Urothelium cell line (cell line): ENCODE results near the gene POTEH.
"Not testable (repeated sequence)": the region's sequence is repeated elsewhere in the genome, so short reads cannot be mapped to it uniquely, and the experiment has no call there.

Source experiments
- DNase-seq: peaks from one replicate; pipeline ENCODE4 v3.0.0; 2011; ENCODE audit warnings: low spot score, mixed read lengths
- FAIRE-seq: peaks from 2 replicates; lab custom pipeline; 2011; peaks lifted over from hg19 to GRCh38; lab: Jason Lieb, UNC

The POTEH gene

DNA sequence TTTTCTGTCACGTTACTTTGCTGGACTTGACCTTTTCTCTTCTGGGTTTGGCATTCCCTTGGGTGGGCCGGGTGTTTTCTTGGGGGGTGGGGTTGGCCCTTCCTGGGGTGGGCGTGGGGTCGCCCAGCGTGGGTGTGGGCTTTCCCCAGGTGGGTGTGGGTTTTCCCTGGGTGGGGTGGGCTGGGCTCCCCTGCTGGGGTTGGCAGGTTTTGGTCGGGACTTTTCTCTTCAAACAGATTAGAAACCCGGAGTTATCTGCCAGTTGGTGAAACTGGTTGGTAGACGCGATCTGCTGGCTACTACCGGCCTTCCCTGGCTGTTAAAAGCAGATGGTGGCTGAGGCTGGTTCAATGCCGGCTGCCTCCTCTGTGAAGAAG, at the start of gene POTEH:
Gene POTEH (plus strand): TSS at position 278 of the 377 bp plus-strand sequence. CDS start 52 bp downstream, at position 330.
- not testable (repeated sequence) for DNase-seq, FAIRE-seq

DNA sequence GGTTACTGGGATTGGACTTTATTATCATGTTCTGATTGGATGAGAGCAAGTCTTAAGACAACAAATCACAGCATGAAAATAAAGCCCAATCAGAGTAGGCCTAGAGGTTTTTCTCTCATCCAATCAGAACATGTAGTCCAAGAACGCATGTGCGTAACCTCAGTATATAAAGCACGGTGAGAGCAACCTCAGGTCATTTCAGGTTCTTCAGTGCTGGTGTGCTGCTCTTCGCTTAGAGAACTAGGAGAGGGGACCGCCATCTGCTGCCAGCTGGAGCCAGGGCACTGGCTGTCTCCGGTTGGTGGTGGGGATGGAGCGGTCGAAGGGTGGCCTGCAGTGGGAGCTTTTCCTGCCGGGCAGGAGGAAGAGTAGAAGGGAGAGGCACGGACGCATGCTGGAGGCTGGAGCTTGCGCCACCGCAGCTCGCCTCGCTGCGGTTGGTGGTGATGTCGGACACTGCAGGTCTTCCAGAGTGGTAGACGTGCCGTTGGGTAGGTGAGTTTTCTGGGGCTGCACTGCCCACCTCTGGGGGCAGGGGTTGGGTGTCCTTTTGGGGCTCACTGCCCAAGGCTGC, 47.5 kb upstream of the POTEH start:
- FAIRE-seq, result not testable (repeated sequence)

DNA sequence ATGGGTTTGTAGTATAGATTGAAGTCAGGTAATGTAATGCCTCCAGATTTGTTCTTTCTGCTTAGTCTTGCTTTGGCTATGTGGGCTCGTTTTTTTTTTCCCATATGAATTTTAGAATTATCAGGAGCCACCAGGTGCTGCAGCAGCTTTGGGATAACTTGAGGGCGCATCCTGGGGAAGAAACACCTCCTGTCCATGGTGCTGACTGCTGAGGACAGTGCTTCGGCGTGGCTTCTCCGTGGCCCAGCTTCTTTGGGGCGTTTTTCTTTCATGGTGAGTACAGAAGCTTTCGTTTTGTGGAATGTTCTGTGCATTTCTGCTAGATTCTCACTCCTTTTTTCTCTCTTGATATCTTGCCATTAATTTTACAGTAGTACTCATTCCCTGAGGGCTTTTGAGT, 37.9 kb upstream of the POTEH start:
- not testable (repeated sequence) for DNase-seq, FAIRE-seq

More for the DNA sequence above, 47.5 kb upstream of the POTEH start:
- not testable (repeated sequence) for DNase-seq

DNA sequence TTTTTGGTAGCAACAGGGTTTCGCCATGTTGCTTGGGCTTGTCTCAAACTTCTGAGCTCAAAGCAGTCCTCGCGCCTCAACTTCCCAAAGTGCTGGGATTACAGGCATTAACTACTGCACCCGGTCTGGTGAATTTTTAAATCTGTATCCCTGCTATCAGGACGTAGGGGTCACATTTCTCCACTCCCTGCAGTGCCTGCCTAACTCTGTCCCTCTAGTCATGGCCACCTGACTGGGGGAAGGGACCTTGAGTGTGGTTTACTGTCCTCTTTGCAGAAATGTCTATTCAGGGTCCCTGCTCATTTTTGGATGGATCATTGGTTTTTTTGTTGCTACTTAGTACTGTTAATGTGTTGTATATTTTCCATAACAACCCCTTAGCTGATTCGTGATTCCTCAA, 37.1 kb upstream of the POTEH start:
- FAIRE-seq, DNase-seq: not testable (repeated sequence)

DNA sequence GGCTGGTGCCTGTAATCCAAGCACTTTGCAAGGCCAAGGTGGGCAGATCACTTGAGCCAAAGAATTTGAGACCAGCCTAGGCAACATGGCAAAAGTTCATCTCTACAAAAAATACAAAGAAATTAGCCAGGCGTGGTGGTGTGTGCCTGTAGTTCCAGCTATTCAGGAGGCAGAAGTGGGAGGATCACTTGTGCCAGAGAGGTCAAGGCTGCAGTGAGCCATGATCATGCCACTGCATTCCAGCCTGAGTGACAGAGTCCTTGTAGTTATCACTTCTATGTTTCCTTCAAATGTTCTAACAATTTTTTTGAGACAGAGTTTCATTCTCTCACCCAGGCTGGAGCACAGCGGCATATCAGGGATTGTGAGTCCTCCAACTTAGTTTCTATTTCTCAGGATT, 36.6 kb upstream of the POTEH start:
- FAIRE-seq, DNase-seq: not testable (repeated sequence)

DNA sequence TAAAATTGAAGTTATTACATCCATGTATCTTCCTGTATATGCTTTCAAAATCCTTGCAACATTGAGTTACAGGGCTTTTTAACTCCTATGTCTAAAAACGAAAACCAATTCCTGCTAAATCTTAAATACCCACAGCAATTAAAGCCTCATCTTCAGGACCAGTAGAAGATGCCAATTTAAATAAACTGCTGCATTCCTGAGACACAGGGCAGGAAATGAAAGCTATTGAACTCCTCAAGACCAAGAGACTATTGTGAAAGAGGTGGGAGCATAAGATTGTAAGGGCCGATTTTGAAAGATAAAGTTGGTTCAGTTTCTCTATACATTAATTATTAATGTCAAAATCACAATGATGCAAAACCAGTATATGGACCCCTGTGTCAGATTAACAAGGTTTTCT, 28.7 kb upstream of the POTEH start:
- not testable (repeated sequence) for FAIRE-seq, DNase-seq

DNA sequence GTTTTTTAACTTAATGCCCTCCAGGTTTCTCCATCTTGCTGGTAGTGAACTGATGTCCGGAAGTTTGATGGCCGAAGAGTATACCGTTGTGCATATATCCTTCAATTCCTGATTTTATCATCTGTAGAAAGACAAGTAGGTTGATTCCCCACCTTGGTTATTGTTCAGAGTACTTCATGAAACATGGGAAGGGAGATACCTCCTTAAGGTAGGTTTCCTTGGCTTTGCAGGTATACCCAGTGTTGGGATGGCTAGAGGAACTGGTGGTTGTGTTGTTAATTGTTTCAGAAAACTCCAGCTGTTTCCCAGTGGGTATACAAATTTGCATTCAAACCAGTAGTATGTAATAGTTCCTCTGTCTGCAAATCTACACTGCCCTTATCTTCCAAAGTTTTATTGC, 25.1 kb upstream of the POTEH start:
- not testable (repeated sequence) for FAIRE-seq

DNA sequence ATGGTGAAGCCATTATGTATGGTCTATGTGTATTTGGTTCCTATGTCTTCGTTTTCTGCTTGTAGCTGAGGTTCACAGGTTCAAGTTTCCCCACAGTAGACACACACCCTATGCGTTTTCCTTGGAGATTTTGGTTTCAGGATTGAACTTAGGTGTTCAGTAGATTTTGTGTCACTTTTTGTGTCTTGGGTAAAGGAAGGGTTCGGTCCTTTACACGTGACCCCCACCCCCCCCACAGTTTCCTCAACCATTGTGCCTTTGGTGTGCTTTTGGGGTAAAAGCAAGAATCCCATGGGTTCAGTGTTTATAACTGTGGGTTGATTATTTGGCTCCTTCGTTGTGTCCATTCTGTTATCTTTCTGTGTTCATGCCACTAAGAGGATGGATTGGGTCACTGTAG, 24.3 kb upstream of the POTEH start:
- not testable (repeated sequence) for FAIRE-seq, DNase-seq

More for the DNA sequence above, 25.1 kb upstream of the POTEH start:
- DNase-seq, result not testable (repeated sequence)

DNA sequence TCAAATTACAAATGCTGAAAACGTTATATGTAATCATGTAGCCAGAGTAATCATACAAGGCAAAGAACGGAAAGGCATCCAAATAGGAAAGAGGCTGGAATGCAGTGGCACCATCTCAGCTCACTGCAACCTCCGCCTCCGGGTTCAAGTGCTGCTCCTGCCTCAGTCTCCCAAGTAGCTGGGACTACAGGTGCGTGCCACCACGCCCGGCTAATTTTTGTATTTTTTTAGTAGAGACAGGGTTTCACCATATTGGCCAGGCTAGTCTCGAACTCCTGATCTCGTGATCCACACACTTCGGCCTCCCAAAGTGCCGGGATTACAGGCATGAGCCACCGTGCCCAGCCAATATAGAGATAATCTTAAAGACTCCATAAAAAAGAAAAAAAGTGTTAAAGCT, 20.4 kb upstream of the POTEH start:
- DNase-seq, FAIRE-seq: not testable (repeated sequence)

DNA sequence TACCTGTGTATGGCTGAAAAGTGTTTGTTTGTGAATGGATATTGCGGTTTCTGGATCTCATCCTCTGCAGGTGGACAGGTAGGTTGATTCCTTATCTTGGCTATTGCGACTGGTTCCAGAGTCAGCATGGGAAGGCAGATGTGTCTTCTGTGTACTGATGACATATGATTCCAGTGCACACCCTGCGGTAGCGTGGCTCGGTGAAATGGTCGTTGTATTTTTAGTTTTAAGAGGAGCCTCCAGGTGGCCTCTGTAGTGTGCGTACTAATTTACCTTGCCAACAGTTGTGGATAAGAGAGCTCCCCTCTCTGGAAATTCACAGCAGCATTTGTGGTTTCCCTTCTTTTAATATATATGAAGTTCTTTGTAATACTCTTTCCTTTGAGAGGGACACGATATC, 10.1 kb upstream of the POTEH start:
- FAIRE-seq, DNase-seq: not testable (repeated sequence)

DNA sequence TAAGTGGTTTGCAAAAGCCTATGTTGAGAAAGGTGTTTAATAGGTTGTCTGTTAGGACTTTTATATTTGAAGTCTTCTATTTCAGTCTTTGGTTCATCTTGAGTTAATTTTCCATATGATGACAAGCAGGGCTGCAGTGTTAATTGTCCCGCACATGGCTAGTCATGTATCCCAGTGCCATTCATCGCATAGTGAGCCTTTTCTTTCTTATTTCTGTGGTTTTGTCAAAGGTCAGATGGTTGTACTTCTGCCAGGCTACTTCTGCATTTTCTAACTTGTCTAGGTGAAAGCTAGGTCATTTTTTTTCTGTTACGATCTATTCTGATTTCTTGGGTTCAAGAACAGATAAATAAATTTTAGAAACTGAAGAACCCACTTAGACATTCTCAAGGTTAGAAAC, 5.7 kb upstream of the POTEH start:
- FAIRE-seq, DNase-seq: not testable (repeated sequence)

DNA sequence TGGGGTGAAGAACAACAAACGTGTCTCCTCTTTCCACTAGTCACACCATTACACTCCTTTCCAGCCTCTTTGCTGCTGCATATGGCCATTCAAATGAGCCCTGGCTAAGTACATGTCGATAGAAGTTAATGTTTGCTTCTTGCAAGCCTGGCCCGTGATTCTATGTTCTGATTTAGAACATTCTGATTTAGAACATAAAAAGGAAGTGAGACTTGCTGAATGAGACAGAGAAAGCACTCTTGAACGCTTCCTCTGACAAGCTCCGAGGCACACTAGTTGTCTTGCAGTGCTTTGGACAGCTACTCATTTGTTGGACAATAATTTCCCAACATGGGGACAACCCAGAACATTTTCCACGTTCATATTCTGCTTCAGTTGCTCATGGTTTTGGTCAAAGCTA, 5.1 kb upstream of the POTEH start:
- not testable (repeated sequence) for DNase-seq, FAIRE-seq

DNA sequence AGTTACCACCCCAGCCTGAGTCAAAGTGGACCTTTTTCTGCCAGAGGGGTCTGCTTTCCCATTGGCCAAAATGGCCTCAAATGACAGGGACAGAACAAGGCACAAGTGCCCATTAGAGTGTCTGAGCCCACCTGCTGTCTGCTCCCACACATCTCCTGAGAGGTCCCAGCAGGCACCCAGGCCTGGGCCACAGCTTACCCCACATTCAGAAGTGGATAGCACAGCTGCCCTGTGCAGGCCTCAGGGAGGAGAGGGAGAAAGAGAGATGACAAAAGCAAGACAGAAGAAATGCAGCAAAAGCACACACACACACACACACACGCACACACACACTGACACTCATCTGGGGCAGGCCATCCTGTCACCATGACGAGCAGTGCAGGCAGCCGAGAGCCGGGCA, 4.2 kb upstream of the POTEH start:
- FAIRE-seq, DNase-seq: not testable (repeated sequence)

DNA sequence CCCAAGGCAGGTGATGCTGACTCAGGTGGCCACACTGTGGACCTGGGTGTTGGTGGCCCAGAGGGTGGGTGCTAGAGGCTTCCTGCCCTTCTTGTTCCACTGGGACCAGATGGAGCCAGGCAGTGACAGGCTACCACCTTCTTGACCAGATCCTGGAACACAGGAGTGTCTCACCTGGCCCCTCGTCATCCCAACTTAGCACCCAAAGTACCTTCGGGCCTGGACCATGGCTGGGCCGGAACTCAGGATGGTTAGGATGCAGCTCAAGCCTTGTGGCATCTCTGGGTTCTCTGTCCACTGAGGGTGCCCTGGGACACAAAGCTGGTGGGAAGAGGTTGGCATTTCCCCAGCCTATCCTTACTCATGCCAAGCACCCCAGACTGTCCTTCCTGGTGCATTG, 2.7 kb upstream of the POTEH start:
- FAIRE-seq, DNase-seq: not testable (repeated sequence)

DNA sequence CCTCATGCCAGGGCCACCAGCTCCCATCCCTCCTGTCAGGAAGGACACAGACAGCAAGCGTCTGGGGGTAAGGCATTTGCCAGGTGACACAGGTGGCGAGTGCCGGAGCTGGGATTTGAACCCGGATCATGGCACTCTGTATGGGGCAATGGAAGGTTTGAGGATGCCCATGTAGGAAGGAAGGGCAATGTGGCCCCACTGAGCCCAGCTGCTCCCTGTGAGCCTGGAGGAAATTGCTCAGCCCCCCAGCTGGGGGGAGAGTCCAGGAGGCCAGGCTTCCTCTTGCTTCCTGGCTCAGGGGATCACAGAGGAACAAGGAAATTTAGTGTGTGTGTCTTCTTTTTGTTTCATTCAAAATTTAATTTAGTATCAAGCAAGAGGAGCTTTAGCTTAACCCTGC, 2.1 kb upstream of the POTEH start:
- not testable (repeated sequence) for DNase-seq, FAIRE-seq

DNA sequence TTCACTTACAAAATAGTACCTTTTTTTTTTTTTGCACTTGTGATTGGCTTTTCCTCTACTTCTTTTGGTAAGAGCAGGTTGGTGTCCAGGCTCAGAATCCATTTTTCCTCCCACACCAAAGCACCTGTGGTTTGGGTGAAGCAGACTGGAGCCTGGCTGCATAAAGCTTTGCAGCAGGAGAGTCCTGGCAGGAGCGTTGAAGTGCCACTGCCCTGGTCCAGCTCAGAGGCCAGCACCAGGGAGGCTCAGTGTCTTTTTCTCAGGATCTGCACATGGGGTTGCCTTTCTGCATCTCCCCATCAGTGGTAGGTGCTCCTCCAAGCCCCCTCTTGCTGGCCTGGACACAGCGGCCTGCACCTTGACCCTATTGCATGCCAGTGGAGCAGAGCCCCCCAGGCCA, 1.7 kb upstream of the POTEH start:
- FAIRE-seq, result not testable (repeated sequence)

DNA sequence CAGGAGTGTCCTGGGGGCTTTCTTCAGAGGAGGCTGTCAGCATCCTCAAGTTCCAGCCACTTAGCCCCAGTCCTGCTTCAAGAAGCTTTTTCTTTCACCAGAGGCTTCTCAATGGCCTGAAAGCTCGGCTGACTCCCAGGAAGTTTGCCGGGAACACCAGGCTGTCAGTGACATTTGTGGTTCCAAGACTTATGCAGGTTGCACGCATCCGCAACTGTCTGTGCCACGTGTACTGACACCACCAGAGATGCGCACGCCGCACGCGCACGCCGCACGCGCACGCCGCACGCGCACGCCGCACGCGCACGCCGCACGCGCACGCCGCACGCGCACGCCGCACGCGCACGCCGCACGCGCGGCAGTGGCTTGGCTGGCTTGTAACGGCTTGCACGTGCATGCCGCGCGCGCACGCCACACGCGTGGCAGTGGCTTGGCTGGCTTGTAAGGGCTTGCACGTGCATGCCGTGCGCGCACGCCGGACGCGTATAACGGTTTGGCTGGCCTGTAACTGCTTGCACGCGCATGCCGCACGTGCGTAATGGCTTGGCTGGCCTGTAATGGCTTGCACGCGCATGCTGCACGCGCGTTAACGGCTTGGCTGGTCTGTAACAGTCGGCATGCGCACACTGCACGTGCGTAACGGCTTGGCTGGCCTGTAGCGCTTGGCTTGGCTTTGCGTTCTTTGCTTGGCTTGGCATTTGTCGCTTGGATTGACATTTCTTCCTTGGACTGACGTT, 646 bp upstream of the POTEH start:
- DNase-seq, FAIRE-seq: not testable (repeated sequence)

More for the DNA sequence above, 1.7 kb upstream of the POTEH start:
- DNase-seq, result not testable (repeated sequence)

DNA sequence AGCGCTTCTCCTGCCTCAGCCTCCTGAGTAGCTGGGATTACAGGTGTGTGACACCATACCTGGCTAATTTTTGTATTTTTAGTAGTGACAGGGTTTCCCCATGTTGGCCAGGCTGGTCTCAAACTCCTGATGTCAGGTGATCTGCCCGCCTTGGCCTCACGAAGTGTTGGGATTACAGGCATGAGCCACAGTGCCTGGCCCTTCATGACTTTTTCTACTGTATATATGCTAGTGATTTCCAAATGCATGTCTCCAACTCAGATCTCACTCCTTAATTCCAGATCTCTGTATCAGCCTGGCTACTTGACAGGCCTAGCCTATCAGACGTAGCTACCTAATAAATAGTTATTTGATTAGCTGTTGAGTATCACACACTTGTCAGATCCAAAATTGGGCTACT, 23.8 kb downstream of the POTEH start:
- not testable (repeated sequence) for DNase-seq, FAIRE-seq

DNA sequence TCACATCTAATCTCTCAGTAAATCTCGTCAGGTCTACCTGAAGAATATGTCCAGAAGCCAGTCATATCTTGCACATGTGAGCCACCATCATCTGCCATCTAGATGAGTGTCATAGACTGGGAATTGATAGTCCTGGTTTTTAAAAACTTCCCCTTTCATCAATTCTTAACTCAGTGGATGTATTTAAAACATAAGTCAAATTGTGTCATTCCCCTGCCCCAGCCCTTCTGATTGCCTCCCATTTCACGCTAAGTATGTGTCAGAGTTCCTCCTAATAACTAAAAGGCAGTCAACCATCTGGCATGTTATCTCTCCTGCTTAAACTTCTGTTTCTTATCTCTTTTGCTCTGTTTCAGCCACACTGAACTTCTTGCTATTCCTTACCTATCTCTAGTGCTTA, 24.3 kb downstream of the POTEH start:
- DNase-seq, FAIRE-seq: not testable (repeated sequence)

DNA sequence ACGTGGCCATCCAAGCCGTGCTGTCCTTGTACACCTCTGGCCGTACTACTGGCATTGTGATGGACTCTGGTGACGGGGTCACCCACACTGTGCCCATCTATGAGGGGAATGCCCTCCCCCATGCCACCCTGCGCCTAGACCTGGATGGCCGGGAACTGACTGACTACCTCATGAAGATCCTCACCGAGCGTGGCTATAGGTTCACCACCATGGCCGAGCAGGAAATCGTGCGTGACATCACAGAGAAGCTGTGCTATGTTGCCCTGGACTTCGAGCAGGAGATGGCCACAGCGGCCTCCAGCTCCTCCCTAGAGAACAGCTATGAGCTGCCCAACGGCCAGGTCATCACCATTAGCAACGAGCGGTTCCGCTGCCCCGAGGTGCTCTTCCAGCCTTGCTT, 32.1 kb downstream of the POTEH start:
- not testable (repeated sequence) for FAIRE-seq, DNase-seq

DNA sequence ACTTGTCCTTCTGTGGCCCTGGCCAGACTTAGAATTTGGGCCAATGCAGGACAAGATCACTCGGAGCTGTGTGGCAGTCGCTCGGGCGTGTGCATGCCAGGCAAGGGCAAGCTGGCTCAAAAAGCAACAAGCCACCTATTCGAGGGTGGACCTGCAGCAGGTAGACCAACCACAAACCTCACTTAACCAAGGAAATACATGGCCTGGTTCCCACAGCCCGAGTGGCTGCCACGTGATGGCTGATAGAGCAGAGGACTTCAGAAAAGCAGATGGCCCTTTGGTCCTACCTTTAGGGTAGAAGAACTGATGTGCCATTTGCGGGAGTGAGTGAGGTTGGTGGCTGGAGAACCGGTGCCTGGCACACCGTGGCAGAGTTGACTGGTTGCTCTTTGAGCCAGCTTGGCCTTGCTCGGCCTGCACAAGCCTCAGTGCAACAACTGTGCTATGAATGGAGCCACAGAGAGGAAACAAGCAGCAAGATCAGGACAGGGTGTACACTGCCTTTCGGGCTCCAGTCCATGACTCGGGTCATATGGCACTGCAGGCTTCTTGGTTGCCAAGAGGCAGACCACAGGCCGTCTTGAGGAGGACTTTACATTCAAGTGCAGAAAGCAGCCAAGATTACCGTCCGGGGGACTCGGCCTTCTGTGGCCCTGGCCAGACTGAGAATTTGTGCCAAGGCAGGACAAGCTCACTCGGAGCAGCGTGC, 39.5 kb downstream of the POTEH start:
- not testable (repeated sequence) for DNase-seq, FAIRE-seq
